NAMALWA (cell line): Measurements from ENCODE around the gene FAM43B.
A peak's percentile ranks its signal among the peaks of the same experiment; 100 is the strongest.
"Not testable (repeated sequence)": the region's sequence is repeated elsewhere in the genome, so short reads cannot be mapped to it uniquely, and the experiment has no call there.

Experiments used
- DNase-seq: peaks from one replicate; pipeline ENCODE4 v3.0.0-alpha.2; 2015; ENCODE audit warnings: low spot score

Gene FAM43B, protein sequence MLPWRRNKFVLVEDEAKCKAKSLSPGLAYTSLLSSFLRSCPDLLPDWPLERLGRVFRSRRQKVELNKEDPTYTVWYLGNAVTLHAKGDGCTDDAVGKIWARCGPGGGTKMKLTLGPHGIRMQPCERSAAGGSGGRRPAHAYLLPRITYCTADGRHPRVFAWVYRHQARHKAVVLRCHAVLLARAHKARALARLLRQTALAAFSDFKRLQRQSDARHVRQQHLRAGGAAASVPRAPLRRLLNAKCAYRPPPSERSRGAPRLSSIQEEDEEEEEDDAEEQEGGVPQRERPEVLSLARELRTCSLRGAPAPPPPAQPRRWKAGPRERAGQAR

GRCh38 chr1:20551945-20552727 is at the start of gene FAM43B:
TSS of gene FAM43B (plus strand) at chr1:20552573. CDS start at chr1:20552974, 401 bp downstream.
- no peak for DNase-seq

DNA sequence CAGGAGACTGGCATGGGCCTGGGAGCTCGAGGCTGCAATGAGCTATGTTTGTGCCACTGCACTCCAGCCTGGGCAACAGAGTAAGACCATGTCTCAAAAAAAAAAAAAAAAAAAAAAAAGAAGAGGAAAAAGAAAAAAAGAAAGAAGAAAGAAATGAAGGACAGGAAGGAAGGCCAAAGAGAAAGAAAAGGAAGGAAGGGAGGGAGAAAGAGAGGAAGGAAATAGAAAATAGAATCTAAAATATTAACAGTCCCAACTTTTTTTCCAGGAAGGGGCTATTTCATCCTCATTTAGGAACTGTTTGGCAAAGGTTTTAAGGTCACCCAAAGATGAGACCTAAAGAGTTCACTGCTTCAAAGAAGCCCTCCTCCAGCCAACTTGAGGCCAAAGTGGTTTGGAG is 46.9 kb upstream of the FAM43B start:
- no peak for DNase-seq

DNA sequence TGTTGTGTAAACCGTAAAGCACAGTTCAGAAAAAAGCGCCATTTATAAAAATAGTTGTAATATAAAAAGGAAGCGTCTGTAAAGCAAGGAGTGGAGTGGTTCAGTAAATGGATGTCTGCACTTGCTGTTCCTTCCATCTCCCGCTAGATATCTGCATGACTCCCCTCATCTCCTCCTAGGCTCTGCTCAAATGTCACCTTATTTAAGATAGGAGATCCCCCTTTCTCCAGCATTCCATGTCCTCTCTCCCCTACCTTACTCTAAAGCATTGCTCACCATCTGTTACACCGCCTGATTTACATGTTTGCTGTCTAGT is 45.2 kb upstream of the FAM43B start:
- DNase-seq, result no peak

- DNase-seq, result peak; percentile 94
Observed at GRCh38 chr1:20507564-20508410, 44.6 kb upstream of the FAM43B start, which contains the start of gene MUL1. TSS of gene MUL1 (minus strand) at chr1:20508151. CDS start at chr1:20508024, 127 bp downstream.

DNA sequence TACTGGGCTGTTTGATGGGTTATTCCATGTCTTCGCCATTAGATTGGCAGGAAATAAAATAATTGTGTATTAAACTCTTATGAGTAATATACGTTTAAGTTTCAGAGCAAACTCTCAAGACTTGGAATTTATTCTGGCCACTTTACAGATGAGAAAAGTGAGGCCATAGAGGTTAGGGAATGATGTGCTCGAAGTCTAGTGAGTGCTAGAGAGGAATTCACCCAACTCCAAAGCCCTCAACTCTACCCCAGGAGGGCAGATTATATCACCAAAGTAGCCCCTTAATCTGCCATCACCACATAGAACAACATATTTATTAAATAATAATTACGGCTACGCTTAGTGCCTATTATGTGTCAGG is 44.0 kb upstream of the FAM43B start:
- no peak for DNase-seq

DNA sequence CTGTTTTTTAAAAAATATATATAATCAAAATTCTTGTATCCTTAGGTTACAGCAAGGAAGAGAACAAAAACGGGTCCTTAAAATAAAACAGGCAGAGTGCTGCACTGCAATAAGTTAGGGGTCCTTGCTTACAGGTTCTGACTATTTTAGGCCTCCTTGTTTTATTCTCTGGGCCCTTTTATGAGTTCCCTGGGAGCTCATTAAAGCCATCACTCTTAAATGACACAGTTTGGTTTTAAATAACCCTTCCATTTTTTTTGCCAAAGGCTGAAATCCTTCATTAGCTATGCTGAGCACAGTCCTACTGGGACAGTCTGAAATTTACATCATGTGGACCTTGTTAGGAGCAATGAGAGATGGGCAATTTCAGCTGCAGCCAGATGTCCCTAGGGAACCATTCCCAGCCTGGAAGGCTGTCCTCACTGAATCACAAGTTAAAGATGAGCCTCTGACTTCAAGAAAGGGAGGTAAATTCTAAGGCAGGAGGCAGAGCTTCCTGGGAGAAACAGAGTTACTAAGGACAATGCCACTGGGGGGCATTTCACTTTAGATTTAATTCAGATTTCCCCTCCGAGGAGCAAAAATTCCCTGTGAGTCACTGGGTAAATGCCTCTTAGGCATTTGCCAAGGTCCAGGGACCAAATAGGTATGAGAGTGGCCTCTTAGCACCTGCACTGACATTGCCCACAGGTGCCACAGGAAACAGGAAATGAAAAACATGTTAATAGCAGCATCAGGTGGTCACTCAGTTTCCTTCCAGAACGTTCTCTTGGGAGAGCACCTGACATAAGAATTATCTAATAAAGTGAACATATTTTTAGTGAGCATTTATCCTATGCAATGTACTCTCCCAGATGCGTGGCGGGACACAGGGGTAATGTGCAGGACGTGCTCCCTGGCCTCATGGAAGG is 40.6 kb upstream of the FAM43B start:
- DNase-seq, result peak; percentile 23

DNA sequence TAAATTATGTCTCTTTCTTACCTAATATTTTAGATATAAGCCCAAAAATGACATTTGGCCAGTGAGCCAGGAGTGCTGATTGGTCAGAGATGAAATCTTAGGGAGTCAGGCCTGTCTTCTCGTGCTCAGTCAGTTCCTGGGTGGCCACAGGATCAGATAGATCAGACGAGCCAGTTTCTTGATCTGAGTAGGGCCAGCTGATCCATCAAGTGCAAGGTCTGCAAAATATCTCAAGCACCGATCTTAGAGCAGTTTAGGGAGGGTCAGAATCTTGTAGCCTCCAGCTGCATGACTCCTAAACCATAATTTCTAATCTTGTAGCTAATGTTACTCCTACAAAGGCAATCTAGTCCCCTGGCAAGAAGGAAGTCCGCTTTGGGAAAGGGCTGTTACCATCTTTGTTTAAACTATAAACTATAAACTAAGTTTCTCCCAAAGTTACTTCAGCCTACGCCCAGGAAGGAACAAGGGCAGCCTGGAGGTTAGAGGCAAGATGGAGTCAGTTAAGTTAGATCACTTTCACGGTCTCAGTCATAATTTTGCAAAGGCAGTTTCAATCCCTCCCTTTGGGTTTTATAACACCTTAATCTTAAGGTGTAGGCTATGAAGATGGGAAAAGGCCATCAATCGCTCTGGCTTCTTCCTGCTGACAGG is 32.6 kb upstream of the FAM43B start:
- DNase-seq, result not testable (repeated sequence)

DNA sequence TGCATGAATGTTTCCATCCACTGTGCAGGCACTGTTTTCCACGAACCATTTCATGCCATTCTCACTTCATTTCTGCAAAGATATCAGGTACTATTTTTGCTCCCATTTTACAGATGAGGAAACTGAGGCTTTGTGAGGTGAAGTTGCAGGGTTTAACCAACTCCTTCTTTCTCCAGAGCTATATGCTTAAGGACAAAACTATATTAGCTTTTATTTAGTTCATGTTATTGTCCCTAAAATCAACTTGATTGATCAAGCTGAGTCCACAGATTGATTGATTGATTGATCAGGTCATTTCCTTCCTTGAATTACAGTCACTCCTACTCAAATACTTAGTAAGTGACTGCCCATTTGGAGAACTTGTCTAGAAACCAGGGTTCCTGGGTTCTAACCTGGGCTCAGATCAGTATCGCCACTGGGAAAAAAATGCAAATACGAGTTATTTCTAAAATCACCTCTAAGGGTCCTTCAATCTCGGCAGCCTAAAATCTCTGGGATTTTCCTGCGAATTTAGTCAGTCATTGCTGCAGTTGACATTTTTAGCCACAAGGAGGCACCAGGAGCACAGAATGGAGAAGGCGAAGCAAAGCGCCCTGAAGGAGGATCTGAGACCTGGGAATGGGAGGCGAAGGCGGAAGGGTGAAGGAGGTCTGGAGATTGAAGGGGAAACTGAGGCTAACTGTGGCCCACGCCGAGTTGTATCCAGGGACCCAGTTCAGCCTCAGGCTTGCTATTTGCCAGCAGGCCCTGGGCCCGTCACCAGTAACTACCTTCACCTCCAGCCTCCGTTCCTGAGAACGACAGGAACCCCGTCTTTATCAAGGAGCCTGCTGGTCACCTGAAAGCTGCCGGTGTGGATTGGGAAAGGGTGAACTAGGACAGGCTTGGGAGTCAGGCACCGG is 30.2 kb upstream of the FAM43B start:
- DNase-seq, result peak; percentile 83

- DNase-seq, result no peak
Observed at GRCh38 chr1:20526267-20526666, 26.1 kb upstream of the FAM43B start.

GRCh38 chr1:20528221-20528620 is 24.2 kb upstream of the FAM43B start:
- DNase-seq, result no peak

DNA sequence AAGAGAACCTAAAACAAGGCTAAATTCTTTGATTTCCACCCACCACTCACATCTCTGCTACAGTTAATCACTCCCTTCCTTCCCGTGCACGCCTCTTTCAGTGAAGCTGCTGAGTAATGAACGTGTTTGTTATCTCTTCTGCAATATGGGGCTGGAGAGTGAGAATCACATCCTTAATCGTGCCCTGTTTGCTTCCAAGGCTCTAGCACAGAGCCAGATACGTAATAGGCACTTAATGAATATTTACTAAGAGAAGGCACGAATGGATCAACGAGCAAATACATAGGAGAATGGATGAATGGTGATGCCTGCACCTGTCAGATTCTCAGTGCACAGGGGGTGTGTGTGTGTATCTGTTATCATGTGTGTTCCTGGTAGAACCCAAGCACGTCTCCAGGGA is 22.1 kb upstream of the FAM43B start:
- no peak for DNase-seq

DNA sequence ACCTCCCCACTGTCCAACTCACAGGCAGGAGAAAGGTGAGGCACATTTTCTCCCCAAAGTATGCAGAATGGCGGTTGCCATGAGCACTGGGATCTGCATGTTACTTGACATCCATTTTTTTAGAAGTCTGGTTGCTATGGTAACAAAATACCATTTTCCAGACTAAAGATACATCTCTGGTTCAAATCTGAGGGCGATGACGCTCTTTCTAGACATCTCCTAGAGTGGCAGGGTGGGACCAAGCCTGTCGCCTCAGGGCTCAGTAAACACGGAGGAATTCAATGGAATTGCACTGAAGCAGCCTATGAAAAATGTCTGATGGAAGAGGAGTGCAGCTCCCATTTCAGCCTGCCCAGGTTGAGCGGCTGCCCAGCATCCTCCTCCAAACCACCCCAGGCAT is 21.5 kb upstream of the FAM43B start:
- DNase-seq, result no peak

GRCh38 chr1:20533635-20534034 is 18.7 kb upstream of the FAM43B start:
- no peak for DNase-seq

DNA sequence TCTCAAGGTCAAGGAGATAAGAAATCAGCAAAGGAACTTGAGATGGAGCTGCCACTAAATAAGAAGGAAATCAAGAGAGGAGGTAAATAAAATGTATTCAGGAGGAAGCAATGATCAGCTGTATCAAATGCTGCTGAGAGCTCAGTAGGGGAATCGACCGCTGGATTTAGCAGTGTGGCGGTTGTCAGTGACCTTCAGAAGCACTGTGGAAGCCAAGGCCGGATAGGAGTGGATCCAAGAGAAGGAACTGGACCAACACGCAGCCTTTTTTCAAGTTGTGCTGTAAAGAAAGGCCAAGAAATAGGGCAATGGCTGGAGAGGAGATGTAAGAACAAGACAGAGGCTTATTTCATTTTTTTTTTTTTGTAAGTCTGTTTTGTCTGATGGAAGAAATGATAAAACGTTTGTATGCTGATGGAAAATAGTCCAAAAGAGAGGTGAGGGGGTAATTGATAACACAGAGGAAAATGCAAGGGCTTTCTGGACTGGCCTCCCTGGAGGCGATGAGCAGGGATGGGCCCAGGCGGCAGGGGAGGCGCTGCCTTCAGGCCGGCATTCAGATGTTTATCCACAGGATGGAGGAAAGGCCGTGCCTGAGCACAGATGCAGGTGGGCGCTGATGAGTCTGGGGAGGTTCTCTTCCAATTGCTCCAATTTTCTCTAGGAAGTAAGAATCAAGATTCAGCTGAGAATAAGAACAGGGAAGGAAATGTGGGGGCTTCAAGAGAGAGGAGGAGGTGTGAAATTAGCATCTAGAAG is 17.5 kb upstream of the FAM43B start:
- no peak for DNase-seq

DNA sequence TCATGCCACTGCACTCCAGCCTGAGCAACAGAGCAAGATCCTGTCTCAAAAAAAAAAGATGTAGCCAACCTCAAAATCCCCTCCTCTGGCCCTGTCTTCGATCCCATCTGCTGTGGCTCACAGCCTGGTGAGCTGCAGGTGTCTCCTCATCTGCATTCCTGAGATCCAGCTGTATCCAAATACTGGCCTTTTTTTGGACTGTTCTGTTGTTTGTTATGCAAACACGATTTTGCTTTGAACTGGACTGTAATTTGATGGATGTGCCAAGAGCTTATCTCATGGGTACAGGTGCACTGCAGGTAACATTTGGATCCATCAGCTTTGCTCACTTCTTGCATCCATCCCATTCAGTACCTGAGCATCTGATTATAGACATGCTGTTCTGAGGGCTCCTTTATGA is 14.1 kb upstream of the FAM43B start:
- DNase-seq, result no peak

DNA sequence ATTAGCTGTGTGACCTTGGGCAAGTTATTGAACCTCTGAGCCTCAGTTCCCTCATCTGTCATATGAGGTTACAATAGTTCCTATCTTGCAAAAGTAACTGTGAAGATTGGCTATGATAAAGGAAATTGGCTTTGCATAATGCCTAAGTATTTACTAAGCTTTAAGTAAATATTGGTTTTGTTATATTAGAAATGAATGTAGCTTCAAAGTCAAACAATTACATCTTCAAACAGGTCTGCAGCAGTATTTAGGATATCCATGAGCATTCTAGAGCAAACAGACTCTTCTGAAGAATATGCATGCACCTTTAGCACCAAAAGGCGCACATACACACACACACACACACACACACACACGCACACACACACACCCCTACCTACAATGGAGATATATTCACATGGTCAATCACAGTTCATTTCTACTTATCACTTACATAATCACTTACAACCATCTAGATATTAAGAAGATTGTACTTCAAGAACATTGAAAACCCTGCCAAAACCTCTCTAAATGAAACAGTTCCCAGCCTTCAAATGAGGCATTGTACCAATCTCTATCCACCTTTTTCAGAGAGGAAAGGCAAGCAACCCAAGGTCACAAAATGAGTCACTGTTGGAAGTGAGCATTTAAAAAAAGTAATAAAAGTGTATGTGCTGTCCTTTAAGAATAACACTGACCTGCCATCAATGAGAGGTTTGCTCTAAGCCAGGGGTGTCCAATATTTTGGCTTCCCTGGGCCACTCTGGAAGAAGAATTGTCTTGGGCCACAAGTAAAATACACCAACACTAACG is 13.4 kb upstream of the FAM43B start:
- DNase-seq, result no peak

- no peak for DNase-seq
Observed at GRCh38 chr1:20540281-20540680, 12.1 kb upstream of the FAM43B start.

GRCh38 chr1:20546637-20547036 is 5.7 kb upstream of the FAM43B start:
- DNase-seq, result no peak
